Kidney tubule cell (primary cell): ENCODE data around the gene RTL5.

Experiments
- DNase-seq: peaks from one replicate; pipeline ENCODE4 v3.0.0-alpha.2; 2018; ENCODE audit warnings: low spot score

RTL5 gene

DNA sequence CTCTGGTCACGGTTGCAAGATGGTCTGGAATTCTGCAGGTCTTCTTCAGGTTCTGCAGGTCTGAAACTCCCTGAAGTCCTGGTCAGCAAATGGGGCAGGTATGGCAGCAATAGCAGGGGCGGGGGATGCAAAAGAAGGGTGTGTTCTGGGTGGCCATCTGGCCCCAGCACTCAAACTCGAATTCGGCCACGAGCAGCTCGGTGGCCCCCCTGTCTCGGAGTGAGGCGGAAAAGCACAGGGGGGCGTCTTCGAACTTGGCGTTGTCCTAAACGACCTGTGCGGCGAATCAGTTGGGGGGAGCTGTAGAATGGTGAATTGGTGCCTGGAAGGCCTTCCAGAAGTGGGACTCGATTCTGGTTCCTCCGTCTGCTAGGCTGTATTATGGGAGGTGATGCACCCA lies 2.1 kb downstream of the RTL5 start:
- no peak for DNase-seq

DNA sequence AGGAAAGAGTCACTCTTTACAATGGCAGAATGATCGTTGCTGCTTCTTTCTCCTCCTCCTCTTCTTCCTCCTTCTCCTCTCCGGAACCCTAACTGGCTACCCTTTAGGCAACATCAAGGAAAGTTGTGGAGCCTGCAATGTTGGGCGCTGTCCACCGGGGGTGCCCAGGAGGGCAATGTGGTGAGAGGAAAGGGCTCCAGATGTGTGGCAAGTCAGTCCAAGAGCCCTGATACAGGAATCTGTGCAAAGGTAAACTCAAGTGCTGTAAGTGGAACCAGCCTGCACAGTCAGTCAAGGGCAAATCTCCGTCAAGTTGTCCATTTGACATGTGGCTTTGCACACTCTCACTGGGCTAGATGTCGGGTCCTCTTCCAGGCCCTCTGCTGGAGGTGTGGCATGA lies 2.8 kb downstream of the RTL5 start:
- DNase-seq: peak; percentile 25

DNA sequence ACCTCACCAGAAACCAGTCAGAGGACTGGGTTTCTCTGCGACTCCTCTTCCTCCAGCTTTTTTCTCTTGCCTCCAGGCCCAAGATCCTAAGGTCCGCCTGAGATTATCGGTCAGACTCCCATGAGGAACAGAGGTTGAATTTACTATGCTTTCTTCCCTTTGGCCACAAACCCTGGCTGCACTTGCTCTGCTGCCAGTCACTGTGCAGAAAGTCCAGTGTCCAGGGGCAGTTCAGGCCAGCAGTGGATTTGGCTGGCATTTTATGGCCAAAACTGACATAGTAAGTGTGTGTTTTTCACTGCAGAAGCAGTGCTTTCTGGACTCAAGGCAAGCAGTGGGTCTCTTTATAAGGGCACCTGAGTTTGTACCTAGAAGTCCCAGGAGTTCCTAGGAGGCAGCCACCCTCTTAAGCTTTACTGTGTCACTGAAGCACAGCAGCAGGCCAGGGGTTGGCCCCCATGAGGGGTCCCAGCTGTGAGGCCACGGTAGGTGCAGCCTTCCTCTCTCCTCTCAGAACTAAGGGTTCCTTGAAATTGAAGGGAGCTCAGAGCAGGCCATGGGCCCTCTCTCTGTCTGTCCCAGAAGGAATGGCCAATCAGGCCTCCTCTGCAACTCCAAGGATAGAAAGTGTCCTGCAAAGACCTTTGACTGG lies 3.4 kb downstream of the RTL5 start:
- DNase-seq: no peak

DNA sequence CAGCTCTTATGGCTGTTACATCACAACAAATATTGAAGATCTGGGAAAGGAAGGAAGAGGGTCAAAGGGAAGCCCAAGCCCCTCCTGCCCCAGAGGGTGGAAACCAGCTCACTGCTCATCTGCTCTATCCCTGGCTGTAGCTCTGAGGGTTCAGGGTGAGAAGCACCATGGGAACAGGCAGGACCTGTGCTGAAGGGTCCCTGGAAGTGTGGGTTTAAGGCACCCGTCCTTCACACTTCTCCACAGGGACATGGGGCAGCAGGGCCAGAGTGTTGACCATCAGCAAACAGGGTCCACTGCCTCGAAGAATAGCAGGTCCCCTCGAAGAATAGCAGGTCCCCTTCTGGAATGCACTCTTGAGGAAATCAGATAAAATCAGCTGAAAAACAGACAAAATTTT lies 4.4 kb downstream of the RTL5 start:
- DNase-seq: no peak

DNA sequence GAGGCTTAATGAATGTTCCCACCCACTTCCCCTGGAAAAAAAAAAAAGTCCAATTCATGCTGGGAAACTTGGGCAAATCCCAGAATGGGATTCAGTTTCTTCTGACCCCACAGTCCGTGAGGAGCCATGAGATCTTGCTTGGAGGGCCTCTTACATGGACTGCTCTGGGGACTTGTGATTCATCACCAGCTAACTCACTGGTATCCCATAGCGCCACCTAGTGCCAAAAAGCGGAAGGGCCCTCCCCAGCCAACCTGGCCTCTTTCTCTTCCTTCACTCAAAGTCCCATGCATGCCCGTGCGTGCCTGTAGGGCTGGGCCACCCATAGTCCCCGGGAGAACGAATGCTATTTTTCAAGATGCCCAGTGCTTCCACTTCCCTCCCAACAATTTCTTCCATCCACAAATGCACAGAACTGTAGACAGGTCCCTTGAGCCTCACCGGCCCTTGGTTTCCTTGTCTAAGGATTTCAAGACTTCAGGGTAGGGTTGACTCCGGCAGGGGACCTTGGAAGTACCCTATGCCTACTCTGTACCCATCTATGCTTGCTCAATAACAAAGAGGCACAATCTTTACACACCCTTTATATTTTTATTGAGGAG lies 5.1 kb downstream of the RTL5 start:
- DNase-seq: peak; percentile 81

DNA sequence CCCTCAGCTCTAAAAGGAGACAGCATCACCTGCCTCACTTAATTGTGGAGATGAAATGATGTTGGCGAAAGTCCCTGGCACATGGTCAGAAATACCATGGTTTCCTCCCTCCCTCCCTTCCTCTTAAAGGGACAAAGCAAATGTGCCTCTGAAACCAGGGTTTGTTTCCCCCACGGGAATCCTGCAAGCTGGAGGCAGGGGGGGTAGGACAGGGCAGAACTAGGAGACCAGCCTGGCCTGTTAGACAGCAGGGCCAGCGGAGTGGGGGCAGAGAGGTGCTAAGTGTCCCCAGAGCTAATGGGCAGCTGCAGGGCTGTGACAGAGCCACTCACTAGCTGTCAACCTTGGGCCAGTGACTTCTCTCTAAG lies 5.7 kb downstream of the RTL5 start:
- DNase-seq: no peak

DNA sequence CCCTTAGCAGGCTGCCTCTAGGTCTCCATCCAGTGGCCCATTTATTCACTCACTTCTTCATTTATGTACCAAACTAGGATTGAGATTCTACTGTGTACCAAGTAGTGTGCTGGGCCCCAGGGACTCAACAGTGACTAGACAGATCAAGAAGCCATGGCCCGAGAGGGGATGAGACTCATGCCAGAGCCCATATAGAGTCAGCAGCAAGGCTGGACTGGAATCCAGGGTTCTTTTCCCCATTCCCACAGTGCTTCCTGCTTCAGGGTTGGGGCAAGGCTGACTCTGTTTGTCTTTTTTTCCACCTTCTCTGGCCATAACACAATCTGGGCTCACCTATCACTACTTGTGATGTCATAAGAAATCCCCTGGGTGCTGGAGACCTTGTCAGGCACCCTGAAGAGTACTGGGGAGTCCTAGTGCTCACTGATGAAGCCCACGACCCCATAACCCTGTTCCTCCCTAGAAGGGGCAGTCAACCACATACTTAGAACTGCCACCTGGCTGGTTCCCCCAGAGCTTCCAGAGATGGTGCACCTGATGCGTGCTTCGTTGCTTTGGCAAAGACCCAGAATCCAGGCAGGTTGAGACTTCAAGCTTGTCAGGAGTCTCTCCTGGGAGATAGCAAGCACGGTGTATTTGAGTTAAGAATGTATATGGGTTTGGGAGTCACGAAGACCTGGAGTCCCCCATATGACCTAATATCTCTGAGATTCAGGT lies 6.2 kb downstream of the RTL5 start:
- peak; percentile 38 for DNase-seq

DNA sequence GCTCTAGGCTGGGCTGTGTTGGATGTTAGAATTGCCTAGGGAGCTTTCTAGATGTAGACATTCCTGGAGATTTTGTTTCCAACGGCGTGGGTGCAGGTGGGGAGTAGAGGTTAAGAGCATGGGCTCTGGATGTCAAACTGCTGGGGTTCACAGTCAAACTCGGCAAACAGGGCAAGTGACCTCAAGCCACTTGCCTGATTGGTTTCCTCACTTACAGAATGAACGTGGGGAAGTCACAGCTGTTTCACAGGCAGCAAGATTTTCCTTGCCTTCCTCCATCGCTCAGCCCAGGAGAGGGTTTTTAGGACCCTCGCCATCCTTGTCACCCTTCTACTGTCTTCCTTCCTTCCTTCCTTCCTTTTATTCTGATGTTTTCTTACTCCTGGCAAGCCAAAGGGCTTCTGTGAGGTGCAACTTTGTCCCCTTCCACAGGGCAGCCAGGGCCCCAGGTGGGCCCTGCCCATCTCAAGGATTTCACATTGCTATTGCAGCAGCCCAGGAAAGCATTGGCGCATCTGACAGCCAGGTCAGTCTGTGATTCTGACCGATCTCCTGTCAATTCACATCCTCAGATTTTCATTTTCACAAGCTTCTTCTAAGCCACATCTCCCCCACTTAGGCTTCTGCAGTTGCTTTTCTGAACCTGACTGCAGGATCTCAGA lies 7.0 kb downstream of the RTL5 start:
- DNase-seq: no peak

DNA sequence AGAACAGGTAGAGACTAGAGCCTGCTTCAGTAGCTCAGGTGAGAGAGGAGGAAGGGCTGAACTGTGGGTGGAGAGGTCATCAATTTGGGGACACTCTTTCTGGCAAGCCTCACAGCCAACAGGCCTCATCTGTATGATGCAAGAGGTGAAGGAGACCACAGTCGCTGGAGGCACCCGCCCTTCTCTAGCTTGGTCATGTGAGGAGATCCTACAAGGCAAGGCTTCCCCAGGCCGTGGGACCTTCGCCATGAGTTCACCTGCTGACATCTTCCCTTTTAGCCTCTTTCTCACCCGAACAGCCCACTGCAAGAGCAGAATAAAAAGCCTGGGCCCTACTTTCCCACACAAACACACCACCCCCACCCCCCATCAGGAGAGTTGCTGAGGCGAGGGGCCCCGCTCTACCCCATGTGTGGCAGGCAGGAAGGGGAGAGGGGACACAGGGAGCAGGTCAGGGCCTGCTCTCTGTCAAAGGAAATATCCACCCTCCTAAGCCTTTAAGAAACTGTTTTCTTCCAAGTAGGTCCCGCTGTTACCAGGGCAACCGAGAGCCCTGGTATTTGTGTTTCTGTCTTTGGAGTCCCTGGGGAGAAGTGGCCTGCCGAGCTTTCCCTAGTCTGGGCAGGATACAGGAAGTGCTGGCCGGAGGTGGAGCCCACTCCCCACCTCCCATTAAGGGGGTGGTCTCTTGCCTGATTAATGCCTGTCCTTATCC lies 8.1 kb downstream of the RTL5 start:
- no peak for DNase-seq

DNA sequence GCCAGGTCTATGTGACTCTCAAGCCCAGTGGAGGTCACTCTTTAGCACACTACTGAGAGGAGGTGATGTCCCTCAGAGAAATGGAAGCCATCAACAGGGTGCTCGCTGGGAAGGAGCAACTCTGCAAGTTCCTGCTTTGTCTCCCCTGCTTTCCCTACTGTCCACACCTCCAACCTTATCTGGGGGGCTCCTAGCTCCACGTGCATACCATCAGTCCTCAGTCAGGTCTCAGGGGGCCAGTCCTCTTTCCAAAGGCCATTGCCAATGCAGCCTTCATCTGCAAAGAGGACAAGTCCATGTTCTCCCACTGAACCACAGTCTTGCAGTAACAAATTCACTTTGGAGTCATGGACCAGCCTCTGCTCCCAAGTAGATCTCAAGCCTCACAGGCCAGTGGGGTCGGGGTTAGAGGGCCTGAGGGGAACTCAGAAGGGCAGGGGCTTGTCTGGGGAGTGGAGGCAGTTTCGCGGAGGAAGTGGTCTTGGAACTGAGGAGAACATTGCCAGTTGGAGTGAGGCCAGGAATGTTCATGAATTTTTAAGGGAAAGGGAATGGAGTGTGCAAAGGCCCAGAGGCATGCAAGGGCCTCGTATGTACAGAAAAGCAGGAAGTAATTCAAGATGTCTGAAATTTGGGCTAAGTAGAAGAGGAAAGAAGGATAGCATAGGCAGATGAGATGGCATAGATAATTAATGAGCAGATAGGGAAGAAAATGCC lies 8.9 kb downstream of the RTL5 start:
- no peak for DNase-seq

DNA sequence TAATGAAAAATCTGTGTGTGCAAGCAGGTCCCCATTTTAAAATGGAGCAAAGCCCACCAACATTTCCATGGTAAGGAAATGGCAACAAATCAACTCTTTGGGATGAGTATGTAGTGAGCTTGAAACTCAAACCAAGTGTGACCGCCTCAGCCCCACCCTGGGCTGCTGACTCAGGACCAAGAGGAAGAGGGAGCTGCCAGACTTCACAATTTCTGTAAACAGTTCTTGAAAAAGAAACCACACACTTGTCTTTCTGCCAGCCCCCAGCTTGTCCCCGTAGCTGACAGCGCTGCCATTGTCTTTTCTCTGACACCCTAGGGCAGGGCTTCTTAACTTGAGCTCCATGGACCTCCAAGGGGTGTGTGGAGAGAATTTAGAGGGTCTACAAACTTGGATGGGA lies 10.3 kb downstream of the RTL5 start:
- DNase-seq: peak; percentile 79

DNA sequence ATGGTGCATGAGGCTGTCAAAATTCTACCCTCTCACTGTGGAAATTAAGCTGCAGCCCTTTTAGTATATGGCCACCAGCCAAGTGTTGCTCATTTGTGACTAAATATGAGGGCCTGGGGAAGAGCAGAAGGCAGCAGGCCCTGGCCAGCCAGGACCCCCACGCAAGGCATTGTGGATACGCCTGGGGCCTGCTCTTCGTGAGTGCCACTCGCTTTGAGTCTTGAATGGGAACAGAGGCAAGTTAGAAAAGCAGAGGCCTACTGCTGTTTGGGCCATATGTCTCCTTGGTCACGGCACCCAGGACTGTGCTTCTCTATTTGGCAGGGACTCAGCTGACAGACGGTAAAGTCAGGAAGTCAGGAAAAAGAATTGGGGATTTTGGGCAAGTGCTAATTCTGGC lies 10.9 kb downstream of the RTL5 start:
- peak; percentile 14 for DNase-seq

DNA sequence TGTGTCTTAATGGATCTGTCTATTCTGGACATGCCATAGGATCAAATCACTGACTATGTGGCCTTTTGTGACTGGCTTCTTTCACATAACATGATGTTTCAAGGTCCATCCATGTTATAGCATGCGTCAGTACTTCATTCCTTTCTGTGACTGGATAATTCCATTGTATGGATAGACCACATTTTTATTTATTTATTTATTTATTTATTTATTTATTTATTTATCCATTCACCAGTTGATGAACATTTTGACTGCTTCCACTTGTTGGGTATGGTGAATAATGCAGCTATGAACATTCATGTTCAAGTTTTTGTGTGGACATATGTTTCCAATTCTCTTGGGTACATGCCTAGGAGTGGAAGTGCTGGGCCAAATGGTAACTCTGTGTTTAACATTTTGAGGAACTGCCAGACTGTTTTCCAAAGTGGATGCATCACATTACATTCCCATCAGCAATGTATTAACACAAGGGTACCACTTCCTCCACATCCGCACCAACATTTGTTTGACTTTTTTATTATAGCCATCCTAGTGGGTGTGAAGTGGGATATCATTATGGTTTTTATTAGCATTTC lies 14.0 kb downstream of the RTL5 start:
- no peak for DNase-seq

DNA sequence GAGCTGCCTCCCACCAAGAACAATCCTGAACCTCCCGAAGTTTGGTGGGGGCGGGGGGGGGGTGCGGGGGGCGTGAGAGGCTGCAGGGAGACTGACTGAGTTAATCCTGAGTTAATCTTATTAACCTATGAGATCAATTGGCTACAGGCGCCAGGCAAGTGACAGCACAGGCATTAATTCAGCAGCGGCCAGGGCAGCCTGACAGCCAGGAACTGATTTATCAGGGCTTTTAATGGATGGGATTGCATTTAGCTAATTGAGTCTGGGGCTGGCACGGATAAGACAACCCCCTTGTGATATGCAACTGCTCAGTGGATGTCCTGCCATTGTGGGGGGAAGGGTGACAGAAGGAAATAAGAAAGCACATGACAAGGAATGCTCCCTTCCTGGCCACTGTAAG lies 16.3 kb downstream of the RTL5 start:
- DNase-seq: no peak

DNA sequence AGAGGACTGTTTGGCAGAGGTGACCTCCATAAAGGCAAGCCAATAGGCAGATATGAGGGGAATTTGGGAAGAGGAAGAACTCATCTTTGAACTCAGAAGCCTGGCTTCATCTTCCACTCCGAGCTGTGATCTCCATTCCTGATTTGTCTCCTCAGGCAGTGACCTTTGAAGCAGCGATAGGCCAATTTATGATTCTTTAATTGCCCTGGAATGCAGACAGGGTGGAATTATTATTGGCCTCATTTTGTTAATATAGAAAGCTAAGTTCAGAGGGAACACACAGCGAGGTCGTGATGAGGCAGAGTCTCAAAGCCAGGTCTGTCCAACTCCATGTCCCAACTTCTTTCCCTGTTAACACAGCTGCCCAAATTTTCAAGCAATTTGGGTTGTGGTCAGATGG lies 16.9 kb downstream of the RTL5 start:
- no peak for DNase-seq

DNA sequence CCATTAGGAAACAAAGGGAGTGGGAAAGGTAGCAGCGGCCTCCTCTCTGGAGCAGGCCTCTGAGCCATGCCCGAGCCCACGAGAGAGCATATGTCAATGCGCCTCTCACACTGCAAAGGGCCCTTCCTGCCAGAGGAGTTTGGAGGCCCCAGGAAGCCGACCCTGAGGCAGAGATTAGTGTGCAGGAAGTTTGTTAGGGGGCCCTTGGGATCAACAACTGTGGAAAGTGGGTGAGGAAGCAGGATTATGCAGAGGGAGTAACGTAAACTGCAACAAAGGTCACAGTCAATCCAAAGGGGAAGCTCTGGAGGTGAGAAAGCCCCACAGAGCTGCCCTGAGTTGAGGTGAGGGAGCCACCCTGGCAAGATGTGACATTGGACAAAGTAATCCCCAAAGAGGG lies 17.4 kb downstream of the RTL5 start:
- no peak for DNase-seq

DNA sequence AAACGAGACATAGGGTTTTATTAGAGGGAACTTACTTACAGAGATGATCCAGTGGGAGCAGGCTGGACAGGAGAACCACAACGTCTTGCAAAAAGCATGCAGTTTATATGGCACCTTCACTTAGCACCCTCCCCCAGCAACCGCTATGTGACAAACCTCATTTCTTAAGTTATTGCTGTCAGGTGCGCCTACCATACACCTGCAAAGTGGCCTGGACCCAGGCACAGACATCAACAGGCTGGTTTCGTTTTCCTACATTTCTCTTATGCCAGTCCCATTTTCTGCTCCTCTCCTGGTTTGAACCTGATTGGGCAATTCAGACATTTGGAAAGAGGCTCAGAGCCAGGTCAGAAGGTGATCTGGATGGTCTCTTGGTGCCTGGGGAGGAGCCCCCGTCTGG lies 18.3 kb downstream of the RTL5 start:
- no peak for DNase-seq

DNA sequence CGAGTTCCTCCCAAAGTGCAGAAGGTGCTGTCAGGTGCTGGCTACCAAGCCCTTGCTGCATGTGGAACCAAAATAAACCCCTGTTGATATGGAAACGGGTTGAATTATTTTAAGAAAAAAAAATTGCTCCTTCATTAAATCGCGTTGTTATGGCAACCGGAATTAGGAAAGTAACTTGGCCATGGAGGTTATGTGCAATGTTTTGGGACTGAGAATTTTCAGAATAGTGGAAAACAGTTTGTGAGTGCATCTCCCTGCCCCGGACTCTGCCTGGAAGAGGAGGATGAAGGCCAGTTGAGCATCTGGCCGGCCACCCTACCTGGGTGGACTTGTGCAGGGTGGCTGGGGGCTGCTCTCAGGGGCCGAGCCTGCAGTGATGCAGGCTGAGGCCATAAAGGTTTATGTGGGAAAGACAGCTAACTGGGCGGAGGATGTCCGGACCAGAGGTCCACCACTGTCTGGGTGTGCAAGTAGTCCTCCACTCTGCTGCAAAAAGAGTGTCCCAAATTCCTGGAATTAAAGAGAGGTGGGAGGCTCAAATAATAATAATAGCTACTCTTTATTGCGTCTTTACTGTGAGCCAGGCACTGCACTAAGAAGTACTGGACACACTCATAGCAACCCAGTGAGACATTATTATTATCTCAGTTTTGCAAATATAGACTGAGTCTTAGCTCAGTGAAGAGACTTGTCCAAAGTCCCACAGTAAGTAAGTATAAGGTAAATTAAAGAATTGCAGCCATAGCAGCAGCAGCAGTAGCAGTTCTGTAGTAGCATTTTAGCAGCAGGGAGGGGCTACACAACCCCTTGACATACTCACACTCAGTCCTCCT lies 20.6 kb downstream of the RTL5 start:
- no peak for DNase-seq

DNA sequence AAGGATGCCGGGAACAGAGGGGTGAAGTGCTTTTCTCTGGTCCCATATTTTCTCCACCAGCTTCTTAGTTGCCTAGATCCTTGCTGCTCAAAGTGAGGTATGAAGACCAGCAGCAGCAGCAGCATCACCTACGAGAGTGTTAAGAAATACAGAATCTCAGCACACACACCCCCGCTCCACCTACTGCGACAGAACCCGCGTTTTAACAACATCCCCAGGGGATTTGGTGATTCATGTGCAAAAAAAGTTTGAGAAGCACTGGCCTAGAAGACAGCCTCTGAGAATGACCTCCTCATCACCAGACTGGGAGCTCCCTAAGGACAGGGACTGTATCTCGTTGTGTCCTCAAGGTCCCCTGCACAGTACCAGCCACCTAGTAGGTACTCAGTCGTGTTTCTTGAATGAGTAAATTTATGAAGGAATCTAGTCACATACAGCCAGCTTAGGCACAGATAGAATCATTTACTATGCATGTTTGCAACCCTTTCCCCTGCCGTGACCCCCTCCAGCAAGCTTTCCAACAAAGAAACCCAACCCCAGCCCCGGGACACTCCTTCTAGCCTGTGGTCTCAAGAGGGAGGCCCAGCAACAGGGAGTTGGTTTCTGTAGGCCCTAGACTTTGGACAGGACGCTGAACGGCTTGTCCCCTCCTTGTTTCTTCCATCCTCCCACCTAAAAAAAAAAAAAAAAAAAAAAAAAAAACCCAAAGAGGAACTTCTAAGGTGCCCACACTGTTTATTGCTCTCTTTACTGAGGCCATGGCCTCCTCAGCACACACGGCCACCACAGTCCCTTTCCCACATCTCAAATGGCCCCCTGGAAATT lies 21.5 kb downstream of the RTL5 start:
- no peak for DNase-seq

DNA sequence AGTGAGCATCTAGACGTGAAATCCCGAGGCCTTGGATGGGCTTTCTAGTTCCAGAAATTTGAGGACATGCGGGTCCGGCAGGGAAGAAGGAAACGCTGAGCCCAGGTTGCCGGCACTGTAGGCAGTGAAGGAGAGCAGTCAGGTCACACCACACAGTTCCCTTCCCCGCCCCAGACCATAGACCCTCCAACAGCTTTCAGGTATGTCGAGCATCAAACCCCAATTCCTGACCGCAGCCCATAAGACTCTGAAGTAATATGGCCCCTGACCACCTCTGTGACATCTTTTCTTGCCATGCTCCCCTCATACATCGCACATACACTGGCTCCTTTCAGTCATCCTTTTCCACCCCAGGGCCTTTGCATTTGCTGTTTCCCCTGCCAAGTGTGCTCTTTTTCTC lies 23.0 kb downstream of the RTL5 start:
- DNase-seq: no peak
